Duodenal mucosa (tissue), 2 donors: ENCODE data around the gene PRC1.
"Not testable (repeated sequence)": the region's sequence is repeated elsewhere in the genome, so short reads cannot be mapped to it uniquely, and the experiment has no call there.

Experiments
- H3K27ac ChIP-seq: one replicate; pipeline ENCODE4 v1.7.0; 2013; ENCODE audit warnings: low read depth, low read length
- H3K27me3 ChIP-seq, 2 donors: one replicate each; pipeline ENCODE4 v1.7.0; 2013; ENCODE audit warnings: low read length in 2 of 2, control low read depth in 1 of 2; ENCODE audit not compliant: insufficient read depth in 2 of 2, control insufficient read depth in 1 of 2
- H3K36me3 ChIP-seq, 2 donors: one replicate each; pipeline ENCODE4 v1.7.0; 2013; ENCODE audit warnings: low read length in 2 of 2, control low read depth in 1 of 2; ENCODE audit not compliant: insufficient read depth in 2 of 2, control insufficient read depth in 1 of 2
- H3K4me1 ChIP-seq, 2 donors: one replicate each; pipeline ENCODE4 v1.7.0; 2013; ENCODE audit warnings: low read length in 2 of 2, control low read depth in 1 of 2; ENCODE audit not compliant: insufficient read depth in 2 of 2, control insufficient read depth in 1 of 2
- H3K4me3 ChIP-seq, 2 donors: one replicate each; pipeline ENCODE4 v1.7.0; 2013; ENCODE audit warnings: low read length in 2 of 2, low read depth in 1 of 2
- H3K9ac ChIP-seq, 2 donors: one replicate each; pipeline ENCODE4 v1.7.0; 2013; ENCODE audit warnings: low read length in 2 of 2, low read depth in 1 of 2
- H3K9me3 ChIP-seq, 2 donors: one replicate each; pipeline ENCODE4 v1.7.0; 2013; ENCODE audit warnings: low read length in 2 of 2, control low read depth in 1 of 2; ENCODE audit not compliant: control insufficient read depth in 1 of 2

Gene PRC1

DNA sequence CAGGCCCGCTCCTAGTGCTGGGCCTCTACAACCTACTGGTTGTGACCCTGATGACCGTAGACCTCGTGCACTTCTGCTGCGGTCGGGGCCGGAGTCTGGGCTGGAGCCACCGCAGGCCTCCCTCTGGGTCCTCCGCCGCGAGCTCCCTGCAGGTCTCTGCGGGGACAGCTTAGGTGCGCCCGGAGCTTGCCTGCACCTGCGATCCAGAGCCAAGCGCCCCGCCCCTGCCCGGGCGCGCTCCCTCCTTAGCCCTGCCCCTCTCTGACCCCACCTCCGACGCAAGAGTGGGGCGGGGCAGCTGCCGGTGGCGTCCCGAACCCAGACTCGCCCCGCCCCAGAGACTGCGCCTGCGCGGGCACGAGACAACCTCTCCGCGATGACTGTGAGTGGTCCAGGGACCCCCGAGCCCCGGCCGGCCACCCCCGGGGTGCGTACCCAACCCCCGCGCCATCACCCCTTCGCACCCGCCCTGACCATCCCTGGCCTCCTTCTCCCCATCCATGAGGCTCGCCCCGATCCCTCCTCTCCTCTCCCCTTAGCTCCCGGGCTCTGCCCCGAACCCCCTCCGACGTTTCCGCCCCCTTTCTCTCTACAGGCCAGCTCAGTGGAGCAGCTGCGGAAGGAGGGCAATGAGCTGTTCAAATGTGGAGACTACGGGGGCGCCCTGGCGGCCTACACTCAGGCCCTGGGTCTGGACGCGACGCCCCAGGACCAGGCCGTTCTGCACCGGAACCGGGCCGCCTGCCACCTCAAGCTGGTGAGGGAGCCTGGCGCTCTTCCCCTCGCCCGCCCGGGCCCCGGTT, 59.2 kb downstream of the PRC1 start, which contains the start of gene UNC45A:
Gene UNC45A, plus strand, starts transcription at position 337 of the 803 bp plus-strand sequence. Its CDS starts 40 bp downstream, at position 377.
- H3K9me3 ChIP-seq, result no peaks in the 10 kb centered on the region
- peaks cover 37 to 43% of the 10 kb centered on the region in 2 donors for H3K4me1 ChIP-seq
- peak within 1 kb of the TSS; percentile 71 for H3K27ac ChIP-seq
- H3K27me3 ChIP-seq, result no peaks in the 10 kb centered on the region
- peak within 1 kb of the TSS; percentile 80 to 82 for H3K4me3 ChIP-seq
- H3K9ac ChIP-seq, result peak within 1 kb of the TSS; percentile 89 to 93
- H3K36me3 ChIP-seq, result peaks cover 14 to 18% of the 10 kb centered on the region in 2 donors

DNA sequence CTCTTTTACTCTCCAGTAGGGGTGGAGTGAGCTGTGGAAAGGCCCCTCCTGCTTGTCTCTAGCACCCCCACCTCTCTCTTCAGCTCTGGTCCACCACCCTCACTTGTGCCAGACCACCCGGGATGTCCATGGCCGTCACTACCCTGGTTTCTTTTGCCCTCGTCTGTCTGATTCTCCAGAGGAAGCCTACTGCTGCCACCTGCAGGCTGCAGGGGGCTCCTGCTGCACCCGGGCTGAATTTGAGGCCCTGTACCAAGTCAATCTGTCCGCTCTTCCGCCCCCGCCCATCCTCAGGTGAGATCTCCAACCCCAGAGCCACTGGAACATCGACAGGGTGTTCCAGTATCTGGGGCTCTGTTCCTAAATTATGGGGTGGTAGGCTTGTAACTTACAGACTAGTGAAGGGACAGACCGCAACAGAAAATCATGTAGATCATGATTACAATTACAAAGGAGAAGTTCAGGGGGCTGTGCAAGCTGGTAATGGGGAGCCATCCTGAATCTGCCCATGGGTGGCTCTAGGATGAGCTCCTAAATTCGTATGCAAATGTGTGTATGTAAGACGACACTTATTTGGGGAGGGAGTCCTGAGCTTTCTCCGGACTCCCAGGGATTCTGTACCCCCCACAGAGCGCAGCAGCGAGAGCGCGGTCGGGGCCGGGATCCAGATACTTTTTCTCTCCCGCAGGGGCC, 59.9 kb downstream of the PRC1 start:
- peaks cover 37 to 43% of the 10 kb centered on the region in 2 donors for H3K4me1 ChIP-seq
- H3K27ac ChIP-seq, result peak overlapping the region; percentile 65
- peak overlapping the region; percentile 78 to 89 for H3K9ac ChIP-seq
- H3K9me3 ChIP-seq, result no peaks in the 10 kb centered on the region
- no peaks in the 10 kb centered on the region for H3K27me3 ChIP-seq
- H3K4me3 ChIP-seq, result peak overlapping the region; percentile 80 to 82
- peaks cover 6 to 10% of the 10 kb centered on the region in 2 donors for H3K36me3 ChIP-seq

DNA sequence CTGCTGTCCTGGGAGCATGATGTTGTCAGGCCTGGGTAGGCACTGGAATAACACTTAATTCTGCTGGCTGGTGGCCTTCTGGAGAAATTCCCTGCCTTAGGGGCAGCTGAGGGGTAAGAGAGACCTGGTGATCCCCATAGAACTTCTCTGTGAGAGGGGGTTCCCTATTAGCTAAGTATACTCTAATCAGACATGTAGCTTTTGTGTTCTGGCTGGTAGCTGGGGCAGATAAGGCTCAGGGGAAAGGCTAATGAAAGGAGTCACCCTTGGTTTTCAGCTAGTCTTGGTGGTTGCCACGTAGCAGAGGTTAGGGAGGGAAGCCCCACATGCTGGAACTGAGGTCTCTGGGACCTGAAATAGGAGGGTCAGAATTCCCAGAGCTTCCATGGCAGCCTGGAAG, 61.0 kb downstream of the PRC1 start:
- Histone ChIP-seq H3K36me3 (peaks cover 1 to 7% of the 10 kb centered on the region in 2 donors), H3K9me3 (no peaks in the 10 kb centered on the region), H3K27ac (no peak overlapping the region), H3K27me3 (no peaks in the 10 kb centered on the region), H3K9ac (no peak overlapping the region), H3K4me1 (peaks cover 39 to 45% of the 10 kb centered on the region in 2 donors), H3K4me3 (no peak overlapping the region)

DNA sequence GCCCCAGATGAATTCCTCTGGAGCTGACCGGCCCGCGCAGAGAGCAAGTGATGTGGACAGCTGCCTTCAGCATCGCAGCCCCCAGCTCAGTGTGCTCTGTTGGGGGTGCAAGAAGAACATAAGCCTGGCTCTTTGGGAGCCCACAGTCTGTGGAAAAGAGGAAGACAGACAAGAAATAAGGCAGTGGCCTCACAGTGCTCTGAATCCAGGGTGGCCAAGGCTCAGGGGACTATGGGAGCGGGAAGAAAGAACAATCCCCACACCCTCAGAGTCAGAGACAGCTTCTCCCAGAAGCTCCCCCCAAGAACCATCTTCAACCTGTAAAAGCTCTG, 61.7 kb downstream of the PRC1 start:
- H3K4me3 ChIP-seq, result peak overlapping the region; percentile 75 to 97
- H3K27ac ChIP-seq, result no peak overlapping the region

DNA sequence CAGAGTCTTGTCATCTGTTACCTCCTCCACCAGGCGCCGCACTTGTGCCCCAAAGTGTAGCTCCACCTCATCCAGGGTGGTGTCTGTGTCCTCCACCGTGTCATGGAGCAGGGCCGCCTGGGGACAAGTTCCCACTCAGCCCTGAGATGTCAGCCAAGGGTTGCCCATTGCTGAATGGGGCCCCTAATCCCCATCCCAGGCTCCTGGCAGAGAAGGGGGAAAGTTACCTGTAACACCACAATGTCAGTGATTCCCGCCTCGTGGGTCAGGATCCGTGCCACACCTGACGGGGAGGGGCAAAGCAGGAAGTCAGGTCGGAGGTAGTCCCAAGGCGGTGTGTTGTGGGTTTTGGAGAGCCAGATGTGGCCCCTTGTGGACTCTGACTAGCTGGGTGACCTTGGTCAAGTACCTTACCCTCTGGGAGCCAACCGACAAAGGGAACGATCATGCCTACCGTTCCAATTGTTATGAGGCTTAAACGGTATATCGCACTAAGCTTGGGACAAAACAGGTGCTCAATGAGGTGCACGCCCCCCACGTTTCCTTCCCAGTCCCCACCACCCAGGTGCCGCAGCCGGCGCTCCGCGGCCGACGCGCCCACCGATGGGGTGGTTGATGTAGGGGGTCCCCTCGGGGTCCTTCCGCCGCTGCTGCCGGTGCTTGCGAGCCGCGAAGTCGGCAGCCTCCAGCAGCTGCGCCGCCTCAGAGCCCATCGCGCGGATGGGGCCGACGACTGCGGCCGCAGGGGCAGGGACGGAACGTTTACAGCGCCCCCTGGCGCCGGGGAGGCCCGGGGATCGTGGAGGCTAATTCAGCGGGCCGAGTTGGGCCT, 62.3 kb downstream of the PRC1 start, which contains the start of gene HDDC3:
Gene HDDC3, minus strand, starts transcription at position 722 of the 832 bp plus-strand sequence. Its CDS starts 9 bp downstream, at position 713.
- Histone ChIP-seq H3K27me3 (no peaks in the 10 kb centered on the region), H3K4me3 (peak within 1 kb of the TSS; percentile 75 to 97), H3K4me1 (peaks cover 39 to 45% of the 10 kb centered on the region in 2 donors), H3K27ac (peak within 1 kb of the TSS; percentile 93), H3K36me3 (peaks cover 0 to 5% of the 10 kb centered on the region in 2 donors), H3K9ac (peak within 1 kb of the TSS; percentile 72 to 99), H3K9me3 (no peaks in the 10 kb centered on the region)

More for the DNA sequence above, 61.7 kb downstream of the PRC1 start:
- Histone ChIP-seq H3K36me3 (peaks cover 0 to 5% of the 10 kb centered on the region in 2 donors), H3K4me1 (peaks cover 39 to 45% of the 10 kb centered on the region in 2 donors), H3K9ac (peak overlapping the region; percentile 72 to 99), H3K27me3 (no peaks in the 10 kb centered on the region), H3K9me3 (no peaks in the 10 kb centered on the region)

DNA sequence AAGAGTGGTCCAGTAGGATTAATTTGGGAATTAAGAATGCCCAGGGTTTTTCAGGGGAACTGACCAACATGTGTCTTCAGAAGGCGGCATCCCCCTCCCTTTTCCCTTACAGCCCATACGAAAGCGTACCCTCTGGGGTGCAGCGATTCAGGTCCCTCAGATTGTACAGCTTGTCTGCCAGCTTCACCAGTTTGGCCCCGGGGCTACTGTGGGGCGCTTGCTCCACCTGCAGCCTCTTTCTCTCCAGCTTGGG, 62.8 kb downstream of the PRC1 start:
- Histone ChIP-seq H3K9me3 (no peaks in the 10 kb centered on the region), H3K36me3 (peaks cover 0 to 1% of the 10 kb centered on the region in 2 donors), H3K9ac (peak overlapping the region; percentile 72 to 99), H3K27me3 (no peaks in the 10 kb centered on the region), H3K4me1 (peaks cover 36 to 45% of the 10 kb centered on the region in 2 donors), H3K27ac (peak overlapping the region; percentile 93), H3K4me3 (peak overlapping the region; percentile 75 to 97)

DNA sequence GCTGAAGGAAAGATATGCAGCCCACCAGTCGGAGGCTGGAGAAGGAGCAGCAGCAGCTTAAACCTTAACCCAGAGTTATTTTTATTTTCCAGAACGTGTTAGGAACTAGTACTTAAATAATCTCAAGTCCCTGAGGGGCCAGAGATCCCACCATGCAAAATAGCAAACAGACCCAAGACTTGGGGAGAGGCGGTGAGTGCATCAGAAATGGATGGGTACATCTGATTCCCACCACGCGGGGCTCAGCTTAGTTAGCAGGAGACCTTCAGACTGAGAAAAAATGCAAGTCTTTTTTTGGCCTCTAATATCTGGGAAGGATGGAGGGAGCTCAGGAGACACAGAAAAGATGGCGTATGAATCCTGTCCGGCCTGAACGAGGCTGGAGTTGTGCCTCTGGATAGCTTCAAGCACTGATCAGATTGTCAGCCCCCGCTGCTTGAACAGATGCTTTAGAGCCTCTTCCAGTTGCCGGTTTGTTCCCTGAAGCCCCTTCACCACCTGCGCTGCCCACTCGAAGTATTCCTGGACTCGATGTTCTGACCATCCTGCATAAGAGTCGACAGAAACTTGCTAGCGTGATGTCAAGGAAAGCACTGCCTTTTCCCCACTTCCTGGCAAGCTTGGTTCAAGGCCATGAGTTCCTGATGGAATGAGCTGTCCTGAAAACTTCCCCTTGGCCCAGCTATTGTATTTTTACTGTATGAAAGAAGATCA, 63.3 kb downstream of the PRC1 start:
- Histone ChIP-seq H3K9me3 (no peaks in the 10 kb centered on the region), H3K27me3 (no peaks in the 10 kb centered on the region), H3K9ac (peak overlapping the region; percentile 80 to 99), H3K36me3 (no peaks in the 10 kb centered on the region), H3K4me1 (peaks cover 31 to 41% of the 10 kb centered on the region in 2 donors), H3K27ac (peak overlapping the region; percentile 96), H3K4me3 (peak overlapping the region; percentile 75 to 97)

DNA sequence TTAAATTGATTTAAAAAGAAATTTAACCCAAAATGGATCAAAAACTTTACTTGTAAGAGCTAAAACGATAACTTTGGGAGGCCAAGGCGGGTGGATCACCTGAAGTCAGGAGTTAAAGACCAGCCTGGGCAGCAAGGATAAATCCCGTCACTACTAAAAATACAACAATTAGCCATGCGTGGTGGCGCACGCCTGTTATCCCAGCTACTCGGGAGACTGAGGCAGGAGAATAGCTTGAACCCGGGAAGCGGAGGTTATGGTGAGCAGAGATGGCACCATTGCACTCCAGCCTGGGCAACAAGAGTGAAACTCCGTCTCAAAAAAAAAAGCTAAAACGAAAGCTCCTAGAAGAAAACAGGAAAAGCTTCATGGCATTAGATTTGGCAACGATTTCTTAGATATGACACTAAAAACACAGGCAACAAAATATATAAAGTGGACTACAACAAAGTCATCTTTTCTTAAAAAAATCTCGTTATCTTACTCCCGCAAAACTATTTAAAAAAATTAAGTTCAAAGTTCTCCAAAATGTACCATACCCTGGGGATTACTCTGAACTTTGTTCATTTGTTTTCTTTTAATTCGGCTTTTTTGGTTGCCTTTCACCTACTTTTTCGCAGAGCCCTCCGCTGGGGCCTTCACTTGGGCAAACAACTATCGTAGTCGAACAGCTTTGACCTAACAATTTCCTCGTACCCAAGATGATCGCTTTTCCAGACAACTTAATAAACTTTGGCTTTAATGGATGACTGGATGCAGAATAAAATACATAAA, 64.9 kb downstream of the PRC1 start:
- Histone ChIP-seq H3K4me3 (peak overlapping the region; percentile 75 to 97), H3K36me3 (peaks cover 0 to 3% of the 10 kb centered on the region in 2 donors), H3K9ac (peak overlapping the region; percentile 80 to 91), H3K4me1 (peaks cover 25 to 30% of the 10 kb centered on the region in 2 donors), H3K9me3 (no peaks in the 10 kb centered on the region), H3K27me3 (no peaks in the 10 kb centered on the region), H3K27ac (peak overlapping the region; percentile 96)

DNA sequence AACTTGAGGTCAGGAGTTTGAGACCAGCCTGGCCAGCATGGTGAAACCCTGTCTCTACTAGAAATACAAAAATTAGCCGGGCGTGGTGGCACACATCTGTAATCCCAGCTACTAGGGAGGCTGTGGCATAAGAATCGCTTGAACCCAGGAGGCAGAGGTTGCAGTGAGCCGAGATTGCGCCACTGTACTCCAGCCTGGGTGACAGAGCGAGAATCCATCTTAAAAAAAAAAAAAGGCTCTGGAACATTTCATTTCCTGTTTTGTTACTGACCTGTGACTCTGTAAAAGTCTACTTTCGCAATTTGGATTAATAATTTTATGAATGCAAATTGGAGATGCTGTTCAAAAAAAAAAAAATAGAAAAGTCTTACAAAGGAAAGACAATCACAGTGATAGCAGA, 66.2 kb downstream of the PRC1 start:
- not testable (repeated sequence) for H3K9ac ChIP-seq, H3K27me3 ChIP-seq, H3K27ac ChIP-seq

More for the DNA sequence above, 66.2 kb downstream of the PRC1 start:
- not testable (repeated sequence) for H3K9me3 ChIP-seq, H3K36me3 ChIP-seq, H3K4me3 ChIP-seq
- H3K4me1 ChIP-seq, result peaks cover 19 to 24% of the 10 kb centered on the region in 2 donors
